GM19035 (cell line): ENCODE results near the gene YPEL2.
"Not testable (repeated sequence)": the region's sequence is repeated elsewhere in the genome, so short reads cannot be mapped to it uniquely, and the experiment has no call there.

ENCODE experiments used
- ATAC-seq: cut with Tn5 transposase; IDR thresholded peaks from one replicate; pipeline ENCODE4 v1.9.1; 2021; ENCODE audit not compliant: unreplicated experiment

Gene YPEL2

DNA sequence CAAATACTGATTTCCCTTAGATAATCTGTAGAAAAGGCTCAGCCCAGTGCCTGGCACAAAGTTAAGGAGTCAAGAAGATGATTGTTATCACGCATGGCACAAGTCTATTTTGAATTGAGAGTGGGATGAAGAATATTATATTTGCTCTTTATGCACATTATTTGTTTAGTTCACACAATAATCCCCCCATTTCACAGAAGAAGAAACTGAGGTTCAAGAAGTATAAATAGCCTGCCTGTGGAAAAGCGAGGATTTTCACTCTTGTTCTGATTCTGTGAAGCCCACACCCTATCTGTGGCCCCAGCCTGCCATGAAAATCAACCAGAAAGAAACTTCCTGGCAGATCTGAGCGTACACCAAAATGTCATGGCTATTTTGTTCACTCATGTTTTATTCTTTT, 73.0 kb downstream of the YPEL2 start:
- ATAC-seq = no peak

DNA sequence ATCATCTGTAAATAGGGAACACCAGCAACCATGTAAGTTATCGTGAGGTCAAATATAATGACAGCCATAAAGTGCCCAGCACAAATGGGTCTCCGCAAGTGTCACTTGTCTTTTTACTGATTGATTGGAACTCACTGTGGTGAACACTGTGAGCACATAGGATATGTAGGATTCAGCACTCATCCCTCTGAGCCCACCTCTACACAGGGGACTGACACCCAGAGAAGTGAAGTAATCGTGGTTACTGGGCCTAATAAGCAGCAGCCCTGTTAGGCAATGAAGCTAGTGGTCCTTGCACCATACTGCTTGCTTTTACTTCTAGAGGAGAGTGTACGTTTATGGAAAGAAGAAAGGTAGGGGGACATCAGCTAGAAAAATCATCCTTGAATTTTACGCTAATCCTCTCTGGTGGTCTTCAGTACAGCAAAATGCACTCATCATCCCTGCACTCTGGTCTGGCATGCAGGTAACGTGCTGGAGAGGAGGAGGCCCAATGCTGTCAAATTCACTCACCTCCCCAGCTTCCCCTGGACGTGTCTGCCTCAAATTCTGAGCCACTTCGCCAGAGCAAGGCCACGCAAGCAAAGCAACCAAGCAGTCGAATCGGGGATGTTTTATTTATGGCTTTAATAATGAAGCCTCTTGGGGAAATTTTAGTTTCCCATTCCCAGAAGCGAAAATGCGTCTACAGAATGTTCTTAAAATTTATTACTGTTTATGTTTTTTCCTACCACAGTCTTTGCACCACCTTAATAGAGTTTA, 74.7 kb downstream of the YPEL2 start:
- ATAC-seq = no peak

DNA sequence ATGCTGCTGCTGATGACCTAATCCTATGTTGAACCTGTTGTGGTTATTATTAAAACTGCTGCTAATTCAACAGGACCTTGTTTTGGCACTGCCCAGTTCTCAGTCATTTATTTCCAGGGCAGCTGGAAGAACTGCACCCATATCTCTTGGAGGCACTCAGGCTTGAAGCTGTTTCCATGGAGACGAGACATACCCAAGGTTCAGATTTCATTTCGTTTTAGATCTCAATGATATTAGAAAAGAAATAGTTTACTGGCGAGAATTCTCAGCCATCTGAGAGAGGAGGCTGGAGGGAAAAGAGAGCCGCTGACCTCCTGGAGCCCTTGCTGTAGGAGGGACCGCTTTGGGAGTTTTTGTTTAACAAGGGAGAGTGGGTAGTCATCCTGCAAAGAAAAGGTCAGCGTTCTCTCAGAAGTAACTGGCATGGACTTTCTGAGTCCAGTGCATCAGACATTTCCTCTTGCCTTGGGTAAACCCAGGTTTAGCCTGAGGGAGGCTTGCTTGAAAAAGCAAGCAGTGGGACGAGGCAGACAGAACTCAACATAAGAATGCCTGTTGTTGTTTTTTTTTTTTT, 75.4 kb downstream of the YPEL2 start:
- no peak for ATAC-seq

DNA sequence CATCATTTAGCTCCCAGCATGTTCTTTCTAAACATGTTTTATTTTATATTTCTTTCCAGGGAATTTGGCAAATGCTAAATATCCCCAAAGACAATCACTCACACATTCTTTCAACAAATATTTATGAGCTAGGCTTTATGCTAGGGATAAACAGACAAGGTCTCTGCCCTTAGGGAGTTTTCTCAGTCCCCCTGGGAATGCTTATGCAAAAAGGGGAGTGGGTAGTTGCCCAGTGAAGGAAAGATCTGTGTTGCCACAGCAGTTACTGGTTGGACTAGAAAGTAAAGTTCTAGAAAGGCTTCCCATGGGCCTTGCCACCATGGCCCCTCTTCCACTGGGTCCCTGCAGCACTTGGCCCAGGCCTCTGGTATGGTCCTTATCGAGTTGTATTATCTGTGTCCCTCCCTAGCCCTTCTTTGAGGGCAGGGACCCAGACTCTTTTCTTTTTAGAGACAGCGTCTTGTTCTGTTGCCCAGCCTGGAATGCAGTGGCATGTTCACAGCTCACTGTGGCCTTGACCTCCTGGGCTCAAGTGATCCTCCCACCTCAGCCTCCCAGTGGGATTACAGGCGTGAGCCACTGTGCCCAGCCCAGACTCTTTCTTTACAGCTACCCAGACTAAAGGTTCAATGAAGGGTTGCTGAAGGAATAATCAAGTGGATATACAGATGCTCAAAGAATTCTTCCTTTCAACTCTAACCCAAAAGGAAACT, 78.0 kb downstream of the YPEL2 start:
- no peak for ATAC-seq

DNA sequence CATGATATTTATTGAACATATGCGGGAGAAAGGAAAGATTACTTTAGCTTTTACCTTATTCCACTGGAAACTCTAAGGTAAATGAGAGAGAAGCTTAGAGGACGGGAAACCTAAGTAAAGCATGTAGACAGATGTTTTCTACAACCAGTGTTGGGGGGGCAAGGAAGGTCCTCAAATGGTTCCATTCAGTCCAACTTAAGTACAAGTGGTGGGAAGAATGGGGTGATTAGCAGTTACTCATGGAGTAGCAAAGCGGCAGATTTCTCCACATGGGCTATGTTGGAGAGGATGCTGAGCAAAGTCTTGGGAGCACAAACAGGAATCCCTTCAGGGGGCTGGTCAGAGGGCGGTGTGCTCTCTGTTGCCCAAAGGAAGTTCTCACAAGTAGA, 78.6 kb downstream of the YPEL2 start:
- no peak for ATAC-seq

DNA sequence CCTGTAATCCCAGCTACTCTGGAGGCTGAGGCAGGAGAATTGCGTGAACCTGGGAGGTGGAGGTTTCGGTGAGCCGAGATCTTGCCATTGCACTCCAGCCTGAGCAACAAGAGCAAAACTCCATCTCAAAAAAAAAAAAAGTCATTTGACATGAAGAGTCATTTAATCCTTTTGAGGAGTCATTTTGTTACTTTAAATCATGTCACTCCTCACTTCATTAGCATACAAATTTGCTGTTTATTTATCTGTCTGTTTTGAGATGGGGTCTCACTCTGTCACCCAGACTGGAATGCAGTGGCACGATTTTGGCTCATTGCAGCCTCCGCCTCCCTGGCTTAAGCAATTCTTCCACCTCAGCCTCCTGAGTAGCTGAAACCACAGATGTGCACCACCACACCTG, 81.0 kb downstream of the YPEL2 start:
- ATAC-seq = not testable (repeated sequence)

DNA sequence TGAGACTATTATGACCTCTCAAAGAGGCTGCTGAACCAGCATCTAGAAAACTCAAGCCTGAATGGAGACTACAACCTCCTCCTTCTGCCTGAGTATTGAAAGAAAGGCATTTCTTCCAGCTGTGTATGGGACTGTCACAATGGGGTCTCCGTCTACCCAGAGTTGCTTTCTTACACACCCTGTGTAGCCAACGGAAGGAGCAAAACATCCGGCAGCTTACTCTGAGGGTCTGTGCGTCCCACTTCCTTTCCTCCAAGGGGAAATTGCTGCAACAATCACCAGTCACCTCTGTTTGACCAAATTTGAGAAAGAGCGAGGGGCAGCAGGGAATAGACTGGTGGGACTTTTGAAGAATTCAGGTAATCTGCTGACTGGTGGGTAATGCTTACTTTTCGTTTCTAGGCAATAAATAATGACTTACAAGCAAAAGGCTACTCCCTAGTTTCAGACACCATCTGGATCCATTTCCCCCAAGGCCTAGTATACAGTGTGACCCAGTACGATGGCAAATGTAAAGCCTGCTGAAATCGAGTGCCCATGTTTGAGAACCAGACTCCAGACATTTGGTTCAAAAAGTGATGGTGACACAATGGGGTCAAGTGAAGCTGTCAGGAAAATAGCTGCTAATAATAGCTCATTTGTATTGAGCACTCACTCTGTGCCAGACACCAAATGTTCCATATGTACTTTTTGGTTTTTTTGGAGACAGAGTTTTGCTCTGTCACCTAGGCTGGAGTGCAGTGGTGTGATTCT, 81.7 kb downstream of the YPEL2 start:
- ATAC-seq = no peak

DNA sequence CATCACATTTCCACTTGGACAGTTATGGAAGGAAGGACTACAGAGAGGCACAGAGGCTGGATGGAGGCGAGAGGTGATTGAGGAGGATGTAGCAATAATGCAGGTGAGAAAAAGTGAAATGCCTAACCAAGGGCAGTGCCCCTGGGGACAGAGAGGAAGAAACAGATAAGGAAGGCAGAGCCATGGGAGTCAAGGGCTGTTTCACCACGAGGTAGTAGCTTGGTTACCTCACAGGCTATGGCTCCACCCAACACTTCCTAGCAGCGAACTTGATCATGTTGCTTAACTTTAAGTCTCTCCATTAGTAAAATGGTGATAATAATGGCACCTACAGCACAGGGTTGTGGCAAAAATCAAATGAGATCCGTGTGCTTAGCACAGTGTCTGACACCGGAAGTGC, 83.9 kb downstream of the YPEL2 start:
- no peak for ATAC-seq

DNA sequence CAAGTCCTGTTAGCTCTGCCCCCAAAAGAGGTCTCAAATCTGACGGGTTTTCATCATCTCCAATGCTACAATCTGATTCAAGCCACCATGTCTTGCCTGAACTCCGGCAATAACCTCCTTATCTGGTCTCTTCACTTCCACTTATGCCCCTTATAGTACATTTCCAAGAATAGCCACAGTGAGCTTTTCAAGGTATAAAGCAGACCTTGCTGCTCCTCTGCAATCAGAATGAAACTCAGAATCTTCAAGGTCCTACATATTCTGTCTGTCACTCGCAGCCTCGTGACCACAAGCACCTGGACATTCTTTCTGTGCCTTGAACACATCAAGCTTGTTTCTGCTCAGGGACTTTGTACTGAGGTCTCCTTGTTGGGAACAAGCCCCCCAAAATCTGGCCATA, 84.7 kb downstream of the YPEL2 start:
- no peak for ATAC-seq

DNA sequence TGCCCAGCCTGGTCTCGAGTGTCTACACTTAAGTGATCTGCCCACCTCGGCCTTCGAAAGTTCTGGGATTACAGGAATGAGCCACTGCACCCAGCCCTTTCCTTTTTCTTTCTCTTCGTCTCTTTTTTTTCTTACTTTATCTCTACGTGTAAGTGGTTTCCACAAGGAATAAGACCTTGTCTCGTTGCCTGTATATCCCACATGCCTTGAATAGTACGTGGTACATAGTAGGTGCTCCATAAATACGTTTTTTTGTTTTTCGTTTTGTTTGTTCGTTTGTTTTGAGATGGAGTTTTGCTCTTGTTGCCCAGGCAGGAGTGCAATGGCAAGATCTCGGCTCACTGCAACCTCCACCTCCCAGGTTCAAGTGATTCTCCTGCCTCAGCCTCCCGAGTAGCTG, 86.0 kb downstream of the YPEL2 start:
- no peak for ATAC-seq

DNA sequence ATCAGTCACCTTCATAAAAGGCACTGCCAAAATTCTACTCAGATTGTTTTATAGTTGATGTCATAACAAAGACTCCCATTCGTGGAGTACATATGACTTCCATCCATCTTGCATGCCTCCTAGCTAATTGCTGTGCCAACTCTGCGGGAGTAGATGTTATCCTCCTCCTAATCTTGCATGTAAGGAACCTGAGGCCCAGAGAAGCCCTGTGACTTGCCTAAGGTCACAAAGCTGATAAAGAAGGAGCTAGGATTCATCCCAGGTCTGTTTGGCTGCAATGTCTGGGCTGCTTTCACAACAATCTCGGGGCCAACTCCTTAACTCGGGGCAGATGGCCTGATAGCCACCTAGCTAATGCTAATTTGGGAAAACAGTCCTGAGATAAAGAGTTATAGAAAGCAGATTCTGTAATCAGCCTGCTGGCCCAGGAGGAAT, 87.3 kb downstream of the YPEL2 start:
- ATAC-seq = no peak

DNA sequence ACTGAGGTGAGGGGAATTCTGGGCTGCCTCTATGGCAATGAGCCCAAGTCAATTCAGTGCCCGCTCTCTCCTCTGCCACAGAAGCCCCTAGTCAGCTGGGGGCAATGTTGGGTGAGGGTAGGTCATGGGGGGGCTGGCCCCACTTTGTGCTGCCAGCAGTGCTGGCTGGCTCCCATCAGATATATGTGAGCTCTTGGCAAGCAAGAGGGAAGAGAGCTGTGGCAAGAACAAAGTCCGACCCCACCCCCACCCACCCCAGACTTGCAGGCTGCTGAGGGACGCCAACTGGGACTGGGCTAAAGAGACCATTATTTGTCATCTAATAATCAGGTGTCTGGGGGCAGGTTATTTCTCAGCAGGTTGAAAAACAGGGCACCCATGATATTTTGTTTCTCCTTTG, 89.4 kb downstream of the YPEL2 start:
- no peak for ATAC-seq

DNA sequence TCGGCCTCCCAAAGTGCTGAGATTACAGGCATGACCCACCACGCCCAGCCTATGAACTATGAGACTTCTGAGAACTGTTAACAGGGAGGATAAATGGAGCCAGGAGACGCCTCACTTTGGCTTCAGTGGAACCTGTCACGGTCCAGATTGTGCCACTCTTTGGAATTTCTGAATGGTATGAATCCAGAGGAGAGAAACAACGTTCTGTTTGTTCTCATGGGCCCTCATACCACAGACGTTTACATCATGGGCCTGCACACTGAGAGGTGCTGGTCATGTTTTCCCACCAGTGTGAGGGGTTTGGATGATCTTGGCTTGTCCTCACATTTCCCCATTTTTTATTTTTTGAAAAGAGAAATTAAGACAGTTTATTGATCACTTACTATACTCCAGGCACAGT, 90.3 kb downstream of the YPEL2 start:
- ATAC-seq = no peak

DNA sequence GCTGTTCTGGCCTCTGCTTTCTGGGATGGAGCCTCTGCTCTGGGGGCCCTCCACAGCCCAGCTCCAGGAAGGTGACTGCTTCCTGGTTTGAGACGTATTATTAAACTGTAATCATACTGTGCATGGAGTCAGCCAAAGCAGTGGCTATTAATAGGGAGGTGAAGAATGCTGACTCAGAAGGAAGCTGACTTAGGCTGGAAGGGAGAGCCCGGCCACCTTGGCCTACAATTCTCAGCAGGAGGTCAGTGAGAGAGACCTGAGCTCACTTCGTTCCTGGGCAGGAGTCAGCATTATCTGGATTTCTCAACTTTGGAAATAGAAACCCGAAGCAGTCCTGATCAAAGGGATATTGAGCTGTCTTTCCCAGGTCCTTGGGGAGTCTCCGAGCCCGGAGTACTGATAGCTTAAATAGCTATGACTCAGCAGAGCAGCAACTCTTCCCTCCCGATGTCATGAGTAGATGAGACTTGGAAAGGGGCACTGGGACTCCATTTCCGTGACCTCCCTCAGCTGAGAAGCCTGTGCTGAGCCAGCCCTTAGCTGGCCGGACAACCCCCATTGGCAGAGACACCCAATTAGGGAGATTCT, 91.8 kb downstream of the YPEL2 start:
- no peak for ATAC-seq

DNA sequence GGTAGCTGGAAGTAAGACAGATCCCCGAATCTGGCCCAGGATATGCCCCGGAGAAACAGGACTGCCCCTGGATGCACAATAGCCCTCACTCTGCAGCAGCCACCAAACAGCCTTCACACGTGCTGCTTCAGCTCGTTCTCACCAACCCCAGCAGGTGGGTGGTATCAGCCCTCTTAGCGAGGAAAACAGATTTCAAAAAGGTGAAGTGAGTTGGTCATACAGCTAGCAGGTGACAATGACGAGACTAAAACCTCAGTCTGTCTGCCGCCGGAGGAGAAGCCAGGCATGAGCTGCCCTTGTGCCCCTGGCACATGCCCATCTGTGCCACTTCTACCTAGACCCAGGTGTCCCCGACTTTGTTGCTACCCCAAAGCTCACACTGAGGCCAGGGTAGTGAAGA, 92.4 kb downstream of the YPEL2 start:
- no peak for ATAC-seq

DNA sequence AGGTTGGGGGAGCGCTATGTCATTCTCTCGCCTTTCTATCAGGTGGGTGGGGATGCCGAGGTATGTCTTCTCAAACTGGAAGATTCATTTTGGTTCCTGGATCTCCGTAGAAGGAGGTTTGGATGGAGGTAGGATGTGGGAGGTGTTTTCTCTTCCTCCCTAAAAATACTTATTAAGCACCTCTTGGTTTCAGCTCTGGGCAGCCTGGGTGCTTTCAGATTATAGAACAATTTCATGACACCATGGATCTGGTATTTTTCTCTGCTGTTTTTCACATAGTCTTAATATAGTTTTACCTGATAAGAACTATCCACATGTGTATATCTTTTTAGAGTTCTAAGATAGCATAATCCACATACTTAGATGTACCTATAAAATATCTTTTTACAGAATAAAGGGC, 92.9 kb downstream of the YPEL2 start:
- ATAC-seq = no peak

DNA sequence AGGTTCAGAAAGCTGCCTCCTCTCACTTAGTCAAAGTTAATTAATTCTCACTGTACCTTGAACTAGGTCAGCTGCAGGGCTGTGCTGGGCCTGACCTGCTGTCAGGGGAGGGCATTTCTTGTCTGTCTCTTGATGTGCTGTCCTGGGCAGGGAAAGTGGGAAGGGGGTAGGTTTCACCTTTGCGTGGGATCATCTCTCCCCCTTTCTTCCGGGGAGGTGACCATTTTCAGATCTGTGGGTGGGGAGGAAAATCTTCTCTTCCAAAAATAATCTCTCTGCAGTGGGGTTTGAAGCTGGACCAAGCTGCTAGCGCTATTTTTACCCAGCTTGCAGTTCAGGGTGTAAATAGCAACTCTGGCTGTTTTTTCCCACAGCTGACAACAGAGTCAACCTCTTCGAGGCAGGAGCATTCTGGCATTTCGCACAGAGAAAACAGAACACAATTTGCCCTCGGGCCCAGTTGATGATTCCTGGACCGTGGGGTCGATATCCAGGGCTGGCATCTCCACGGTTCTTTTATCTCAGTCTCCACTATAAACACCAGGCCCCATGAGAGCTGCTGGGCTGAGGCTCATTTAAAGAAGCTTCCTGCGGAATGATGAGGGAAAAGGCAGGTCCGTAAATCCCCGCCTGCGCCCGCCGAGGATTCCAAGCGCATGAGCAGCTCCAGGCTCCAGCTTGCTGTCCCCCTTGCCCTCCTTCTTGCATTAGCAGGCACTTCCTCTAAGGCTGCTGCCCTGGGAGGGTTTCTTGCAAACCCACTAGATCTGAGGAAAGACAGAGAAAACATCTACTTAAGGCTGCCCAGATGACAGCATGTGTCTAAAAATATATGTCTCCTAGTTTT, 93.9 kb downstream of the YPEL2 start:
- ATAC-seq = no peak

DNA sequence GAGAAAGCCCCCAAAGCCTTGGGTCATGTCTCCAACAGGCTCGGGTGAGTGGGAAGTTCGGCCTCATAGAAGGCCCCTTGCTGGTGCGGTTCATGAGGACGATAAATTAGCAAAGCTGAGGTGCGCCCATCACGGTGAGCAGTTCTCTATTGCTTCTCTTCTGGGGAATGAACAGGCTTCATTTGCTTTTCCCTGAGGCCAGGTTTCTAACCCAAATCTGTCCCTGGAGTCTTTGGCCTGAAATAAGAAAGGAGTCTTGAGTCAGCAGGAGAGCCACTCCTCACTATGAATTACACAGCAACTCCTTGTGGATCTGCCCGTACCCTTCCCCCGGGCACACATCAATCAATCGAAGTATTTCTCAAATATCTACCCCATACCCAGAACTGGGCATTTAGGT, 94.6 kb downstream of the YPEL2 start:
- no peak for ATAC-seq

DNA sequence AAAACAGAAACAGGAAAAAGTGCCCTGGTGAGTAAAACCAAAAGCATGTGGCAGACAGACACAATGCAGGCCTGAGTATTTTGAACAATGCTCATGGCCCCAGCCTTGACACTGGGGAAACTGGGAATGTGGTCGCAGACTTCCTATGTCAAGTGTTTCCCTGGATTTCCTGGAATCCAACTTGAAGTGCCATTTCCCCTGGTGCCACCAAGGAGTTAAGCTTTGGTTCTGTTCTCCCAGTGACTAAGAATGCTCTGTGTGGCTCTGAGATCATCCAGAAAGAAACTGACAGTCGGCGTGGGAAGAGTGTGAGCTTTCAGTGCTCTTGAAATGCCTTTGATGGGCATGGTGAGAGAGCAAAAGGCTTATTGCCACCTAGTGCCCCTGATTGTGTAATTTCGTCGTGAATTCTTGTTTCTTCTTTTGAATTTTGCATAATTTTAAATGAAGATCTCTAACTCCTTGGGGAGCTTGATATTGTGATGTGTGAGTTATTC, 96.0 kb downstream of the YPEL2 start:
- no peak for ATAC-seq

DNA sequence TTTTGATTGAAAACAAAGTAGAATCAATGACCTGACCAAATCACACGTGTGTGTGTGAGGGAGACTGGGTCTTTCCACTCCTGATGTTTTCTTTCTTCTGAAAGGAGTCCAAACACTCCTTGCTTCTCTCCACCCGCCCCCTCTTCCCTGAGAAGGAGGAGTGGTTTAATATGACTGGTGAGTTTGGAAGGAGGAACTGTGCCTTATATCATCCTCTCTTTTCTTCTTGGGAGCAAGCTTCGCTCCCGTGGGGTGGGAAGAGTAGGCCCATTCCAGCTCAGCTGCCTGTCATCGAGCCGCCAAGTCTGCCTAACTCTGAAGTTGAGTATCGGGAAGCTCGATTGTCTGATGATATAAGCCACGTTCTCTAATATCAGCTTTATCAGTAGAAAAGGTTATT, 96.5 kb downstream of the YPEL2 start:
- ATAC-seq = no peak
